ENCODE data around the gene ITSN2.

The ITSN2 gene

GRCh38 chr2:24385366-24385765 lies 25.0 kb upstream of the ITSN2 start:
- Histone ChIP-seq H3K4me3 (replicated peaks; ENCODE audit: low read depth, low read length) (no peak overlapping the region), H3K27me3 (replicated peaks; ENCODE audit: control insufficient read depth, insufficient read depth, low read length) (no peaks in the 10 kb centered on the region), H3K36me3 (ENCODE audit: control insufficient read depth, insufficient read depth, low read length) (no peaks in the 10 kb centered on the region)
- no peak for DNase-seq (ENCODE audit: extremely low read depth, insufficient read length)
- no peak for TF ChIP-seq CTCF (IDR thresholded peaks at IDR 0.05; ENCODE audit: insufficient read depth, low read length, poor library complexity, severe bottlenecking)

GRCh38 chr2:24382363-24383073 lies 22.2 kb upstream of the ITSN2 start:
- H3K36me3 ChIP-seq (ENCODE audit: control insufficient read depth, insufficient read depth, low read length): no peaks in the 10 kb centered on the region
- TF ChIP-seq CTCF (IDR thresholded peaks at IDR 0.05; ENCODE audit: insufficient read depth, low read length, poor library complexity, severe bottlenecking): peak; percentile 81
- no peak overlapping the region for H3K4me3 ChIP-seq (replicated peaks; ENCODE audit: low read depth, low read length)
- DNase-seq (ENCODE audit: extremely low read depth, insufficient read length): peak; percentile 52
- no peaks in the 10 kb centered on the region for H3K27me3 ChIP-seq (replicated peaks; ENCODE audit: control insufficient read depth, insufficient read depth, low read length)

- Histone ChIP-seq H3K27me3 (replicated peaks; ENCODE audit: control insufficient read depth, insufficient read depth, low read length) (no peaks in the 10 kb centered on the region), H3K4me3 (replicated peaks; ENCODE audit: low read depth, low read length) (no peak overlapping the region), H3K36me3 (ENCODE audit: control insufficient read depth, insufficient read depth, low read length) (no peaks in the 10 kb centered on the region)
- TF ChIP-seq CTCF (IDR thresholded peaks at IDR 0.05; ENCODE audit: insufficient read depth, low read length, poor library complexity, severe bottlenecking): no peak
- no peak for DNase-seq (ENCODE audit: extremely low read depth, insufficient read length)
Observed at GRCh38 chr2:24380820-24381219, 20.5 kb upstream of the ITSN2 start.

GRCh38 chr2:24375349-24376087 lies 15.2 kb upstream of the ITSN2 start:
- H3K36me3 ChIP-seq (ENCODE audit: control insufficient read depth, insufficient read depth, low read length): no peaks in the 10 kb centered on the region
- no peak for TF ChIP-seq CTCF (IDR thresholded peaks at IDR 0.05; ENCODE audit: insufficient read depth, low read length, poor library complexity, severe bottlenecking)
- H3K4me3 ChIP-seq (replicated peaks; ENCODE audit: low read depth, low read length): no peak overlapping the region
- DNase-seq (ENCODE audit: extremely low read depth, insufficient read length): no peak
- no peaks in the 10 kb centered on the region for H3K27me3 ChIP-seq (replicated peaks; ENCODE audit: control insufficient read depth, insufficient read depth, low read length)

- no peak for TF ChIP-seq CTCF (IDR thresholded peaks at IDR 0.05; ENCODE audit: insufficient read depth, low read length, poor library complexity, severe bottlenecking)
- Histone ChIP-seq H3K27me3 (replicated peaks; ENCODE audit: control insufficient read depth, insufficient read depth, low read length) (no peaks in the 10 kb centered on the region), H3K4me3 (replicated peaks; ENCODE audit: low read depth, low read length) (no peak overlapping the region), H3K36me3 (ENCODE audit: control insufficient read depth, insufficient read depth, low read length) (no peaks in the 10 kb centered on the region)
- no peak for DNase-seq (ENCODE audit: extremely low read depth, insufficient read length)
Observed at GRCh38 chr2:24374301-24374700, 14.0 kb upstream of the ITSN2 start.

Measured in GM06990 (cell line).